GM12878 (cell line): ENCODE measurements around the gene PRKAR2B.

Source experiments
- CTCF ChIP-seq, 3 experiments: IDR thresholded peaks in 2 of 3; conservative IDR thresholded peaks in 1 of 3; 2 replicates each; pipeline ENCODE4 v1.5.1; 2011; ENCODE audit warnings: low read depth in 3 of 3, low read length in 3 of 3, mild to moderate bottlenecking in 3 of 3, control low read depth in 2 of 3, moderate library complexity in 2 of 3, inconsistent platforms in 1 of 3, mixed read lengths in 1 of 3; ENCODE audit not compliant: control insufficient read depth in 2 of 3, insufficient read depth in 1 of 3; ENCODE audit errors: extremely low read depth in 1 of 3
- EGR1 ChIP-seq, 2 experiments: IDR thresholded peaks; 1 replicate in 1 of 2; 2 replicates in 1 of 2; pipeline ENCODE4 v1.6.1; 2011 to 2012; ENCODE audit warnings: low read depth in 2 of 2, low read length in 2 of 2, borderline replicate concordance in 1 of 2, mild to moderate bottlenecking in 1 of 2, moderate library complexity in 1 of 2
- MAX ChIP-seq: IDR thresholded peaks from 2 replicates; pipeline ENCODE4 v1.6.1; 2012; ENCODE audit warnings: low read depth, low read length, improper control_type of control experiment
- NFYA ChIP-seq: IDR thresholded peaks from 2 replicates; pipeline ENCODE4 v1.6.1; 2011; ENCODE audit warnings: low read depth, mild to moderate bottlenecking, low read length, improper control_type of control experiment, borderline replicate concordance
- PBX3 ChIP-seq: IDR thresholded peaks from 2 replicates; pipeline ENCODE4 v1.6.1; 2011; ENCODE audit warnings: mild to moderate bottlenecking, low read depth, low read length, moderate library complexity; ENCODE audit not compliant: insufficient replicate concordance
- SRF ChIP-seq, 2 experiments: IDR thresholded peaks; 2 replicates each; pipeline ENCODE4 v1.6.1; 2011; ENCODE audit warnings: low read depth in 2 of 2, low read length in 2 of 2, mild to moderate bottlenecking in 1 of 2, moderate library complexity in 1 of 2
- TARDBP ChIP-seq: IDR thresholded peaks from 2 replicates; pipeline ENCODE4 v1.6.1; 2016; ENCODE audit warnings: borderline replicate concordance
- ZNF207 ChIP-seq: fragments of 450-650 bp; IDR thresholded peaks from 2 replicates; pipeline ENCODE4 v1.6.1; 2014; ENCODE audit warnings: antibody characterized with exemption, mild to moderate bottlenecking, borderline replicate concordance

- TF ChIP-seq CTCF (IDR thresholded peaks at IDR 0.05 in 2 of 3, conservative IDR thresholded peaks at IDR 0.05 in 1 of 3; ENCODE audit: control insufficient read depth in 2 of 3, extremely low read depth in 1 of 3, insufficient read depth in 1 of 3, low read depth in 3 of 3, low read length in 3 of 3) (no peak), ZNF207 (no peak), NFYA (no peak), MAX (no peak), PBX3 (no peak), TARDBP (no peak), EGR1 (IDR thresholded peaks at IDR 0.05; ENCODE audit: borderline replicate concordance in 1 of 2, low read depth in 2 of 2, low read length in 2 of 2) (no peak), SRF (IDR thresholded peaks at IDR 0.05; ENCODE audit: low read depth in 2 of 2, low read length in 2 of 2) (no peak)
Measured at GRCh38 chr7:107002126-107002525, 42.4 kb upstream of the PRKAR2B start.
